Upper lobe of left lung (tissue), 4 donors: ENCODE measurements around the gene GNAO1.

Experiments used
- CTCF ChIP-seq, 6 experiments: fragments of 450-650 bp in 4 of 6; fragments of 200-600 bp in 2 of 6; sonication (generic) in 2 of 6; IDR thresholded peaks; one replicate each; pipeline ENCODE4 v1.5.1; 2016 to 2019; ENCODE audit warnings: antibody characterized with exemption in 6 of 6
- EP300 ChIP-seq, 4 donors: sonication (generic); formaldehyde crosslinking; IDR thresholded peaks; one replicate each; pipeline ENCODE4 v1.5.1; 2017; ENCODE audit warnings: antibody characterized with exemption in 4 of 4, control low read depth in 2 of 4

DNA sequence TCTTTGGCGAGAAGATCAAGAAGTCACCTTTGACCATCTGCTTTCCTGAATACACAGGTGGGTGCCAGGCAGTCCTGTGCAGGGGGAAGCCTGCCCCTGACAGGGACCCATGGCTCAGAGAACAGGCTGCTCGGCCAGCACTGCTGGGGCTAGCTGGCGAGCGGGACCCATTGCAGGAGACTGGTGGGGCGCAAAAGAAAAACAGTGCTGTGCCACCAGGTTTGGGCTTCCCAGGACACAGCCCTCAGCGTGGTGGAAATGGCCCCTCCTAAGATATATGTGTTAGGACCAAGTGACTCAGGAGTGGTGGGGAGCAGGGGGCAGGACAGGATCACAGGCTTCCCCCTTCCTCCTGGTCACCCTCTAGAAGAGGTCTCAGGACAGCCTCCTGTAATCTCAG lies 160.2 kb downstream of the GNAO1 start:
- TF ChIP-seq EP300 (IDR thresholded peaks at IDR 0.05): no peak
- TF ChIP-seq CTCF (IDR thresholded peaks at IDR 0.05): no peak
